Subcutaneous adipose tissue (tissue), 4 donors: Measurements from ENCODE around the gene RPA1. TPM values are rescaled to one million over a fixed set of nuclear protein-coding genes. Genes with fewer than 3 reads are reported as not detected.

Experiments
- CTCF ChIP-seq: fragments of 450-650 bp; IDR thresholded peaks from one replicate; pipeline ENCODE4 v1.5.1; 2016; ENCODE audit warnings: low read depth, mild to moderate bottlenecking, control low read depth, antibody characterized with exemption, moderate library complexity
- total RNA-seq, 4 donors: library from RNA; depleted of rRNA; stranded (reverse); fragments of >200 nt; gene quantifications; one replicate each; pipeline ENCODE4 v1.1.0, GENCODE V29; 2016

The RPA1 gene
- total RNA-seq, 4 donors from 2014 or later: 29.3 to 34.3 (median 31.1) TPM

- no peak for TF ChIP-seq CTCF
These were observed 102.2 kb downstream of the RPA1 start for GRCh38 chr17:1931844-1932579.

GRCh38 chr17:1933875-1934715 lies 104.3 kb downstream of the RPA1 start:
- no peak for TF ChIP-seq CTCF

- no peak for TF ChIP-seq CTCF
These were observed 105.1 kb downstream of the RPA1 start for GRCh38 chr17:1934901-1935300.

- no peak for TF ChIP-seq CTCF
These were observed 107.0 kb downstream of the RPA1 start for GRCh38 chr17:1936766-1937165.

GRCh38 chr17:1937461-1937860 lies 107.7 kb downstream of the RPA1 start:
- TF ChIP-seq CTCF: no peak

- TF ChIP-seq CTCF: no peak
These were observed 110.4 kb downstream of the RPA1 start for GRCh38 chr17:1939981-1940809.

GRCh38 chr17:1940810-1941185 lies 111.0 kb downstream of the RPA1 start:
- TF ChIP-seq CTCF: no peak
